ENCODE data around the gene RPN1.
"Not testable (repeated sequence)": the region's sequence is repeated elsewhere in the genome, so short reads cannot be mapped to it uniquely, and the experiment has no call there.

The RPN1 gene

GRCh38 chr3:128650096-128651050 lies at the start of gene RPN1:
Gene RPN1 (minus strand): TSS chr3:128650818. CDS start chr3:128650800, 18 bp downstream.
- DNase-seq: peak; percentile 93

- peak; percentile 43 for DNase-seq
Measured at GRCh38 chr3:128698211-128699047, 47.8 kb upstream of the RPN1 start.

GRCh38 chr3:128697341-128697740 lies 46.7 kb upstream of the RPN1 start:
- DNase-seq: no peak

- no peak for DNase-seq
Measured at GRCh38 chr3:128693696-128694095, 43.1 kb upstream of the RPN1 start.

- DNase-seq: no peak
Measured at GRCh38 chr3:128689060-128689459, 38.4 kb upstream of the RPN1 start.

GRCh38 chr3:128686465-128686864 lies 35.8 kb upstream of the RPN1 start:
- DNase-seq: no peak

GRCh38 chr3:128684986-128685726 lies 34.5 kb upstream of the RPN1 start:
- DNase-seq: no peak

- DNase-seq: no peak
Measured at GRCh38 chr3:128683957-128684356, 33.3 kb upstream of the RPN1 start.

GRCh38 chr3:128681369-128681829 lies 30.8 kb upstream of the RPN1 start:
- DNase-seq: peak; percentile 85

- peak; percentile 95 for DNase-seq
Measured at GRCh38 chr3:128680603-128681368, 30.2 kb upstream of the RPN1 start.

GRCh38 chr3:128679338-128679737 lies 28.7 kb upstream of the RPN1 start:
- DNase-seq: no peak

- not testable (repeated sequence) for DNase-seq
Measured at GRCh38 chr3:128675802-128676201, 25.2 kb upstream of the RPN1 start.

GRCh38 chr3:128674161-128674784 lies 23.7 kb upstream of the RPN1 start:
- DNase-seq: no peak

- DNase-seq: no peak
Measured at GRCh38 chr3:128667641-128668040, 17.0 kb upstream of the RPN1 start.

GRCh38 chr3:128665362-128666021 lies 14.9 kb upstream of the RPN1 start:
- DNase-seq: no peak

- no peak for DNase-seq
Measured at GRCh38 chr3:128663151-128663550, 12.5 kb upstream of the RPN1 start.

- no peak for DNase-seq
Measured at GRCh38 chr3:128655531-128655930, 4.9 kb upstream of the RPN1 start.

- not testable (repeated sequence) for DNase-seq
Measured at GRCh38 chr3:128653993-128654805, 3.6 kb upstream of the RPN1 start.

GRCh38 chr3:128653383-128653992 lies 2.9 kb upstream of the RPN1 start:
- not testable (repeated sequence) for DNase-seq
